Putamen (tissue), 1 donor: ENCODE data around the gene AJAP1.
"Not testable (repeated sequence)": the region's sequence is repeated elsewhere in the genome, so short reads cannot be mapped to it uniquely, and the experiment has no call there.

Source experiments
- DNase-seq: peaks from one replicate; pipeline ENCODE4 v3.0.0-alpha.2; 2016; ENCODE audit warnings: low spot score

Gene AJAP1

GRCh38 chr1:4657960-4658541 is 3.6 kb downstream of the AJAP1 start:
- DNase-seq, result peak; percentile 81

DNA sequence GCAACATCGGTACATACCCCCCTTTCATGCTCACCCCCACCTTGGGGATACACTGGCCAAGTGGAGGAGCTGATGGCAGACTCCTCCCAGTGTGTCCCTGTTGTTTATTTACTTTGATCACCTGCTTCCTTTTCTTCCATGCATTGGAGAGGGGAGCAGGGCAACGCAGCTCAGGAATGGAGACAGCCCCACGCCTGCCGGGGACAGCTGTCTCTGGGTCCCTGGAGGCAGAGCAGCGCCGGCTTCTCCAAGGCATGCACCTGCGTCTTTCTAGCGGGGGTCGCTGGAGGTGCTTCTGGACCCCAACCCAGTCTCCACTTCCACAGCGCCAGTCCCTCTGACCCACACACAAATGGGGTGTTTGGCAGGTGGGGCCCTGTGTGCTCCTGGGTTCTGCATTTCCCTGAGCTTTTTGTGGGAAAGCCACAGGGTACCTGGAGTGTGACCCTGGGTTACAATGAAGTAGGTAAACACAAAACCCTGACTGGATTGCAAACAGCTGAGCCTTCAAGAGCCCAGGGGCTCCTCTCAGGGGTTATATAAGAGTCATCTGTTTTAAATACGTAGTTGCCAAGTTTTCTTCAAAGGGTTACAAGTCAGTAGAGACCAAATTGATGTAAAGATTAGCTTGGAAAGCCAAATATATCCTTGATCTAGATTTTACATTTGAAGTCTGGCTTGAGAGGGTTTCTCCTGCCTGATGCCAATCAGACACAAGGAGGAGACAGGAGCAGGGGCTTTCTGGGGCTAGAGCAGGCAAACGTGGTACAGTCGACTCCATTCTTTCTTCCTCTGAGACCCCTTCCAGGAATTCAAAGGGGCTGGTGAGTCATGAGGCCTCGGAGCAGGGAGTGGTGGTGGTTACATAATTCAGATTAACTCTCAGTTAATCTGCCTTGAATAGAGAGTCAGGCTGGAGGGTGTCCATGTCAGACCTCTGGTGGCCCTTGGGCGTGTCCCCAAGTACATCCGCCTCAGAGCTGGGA is 4.5 kb downstream of the AJAP1 start:
- no peak for DNase-seq

- DNase-seq, result no peak
These were observed 6.6 kb downstream of the AJAP1 start for GRCh38 chr1:4660917-4661594.

GRCh38 chr1:4661595-4661917 is 7.1 kb downstream of the AJAP1 start:
- DNase-seq, result no peak

GRCh38 chr1:4662168-4662567 is 7.8 kb downstream of the AJAP1 start:
- DNase-seq, result no peak

DNA sequence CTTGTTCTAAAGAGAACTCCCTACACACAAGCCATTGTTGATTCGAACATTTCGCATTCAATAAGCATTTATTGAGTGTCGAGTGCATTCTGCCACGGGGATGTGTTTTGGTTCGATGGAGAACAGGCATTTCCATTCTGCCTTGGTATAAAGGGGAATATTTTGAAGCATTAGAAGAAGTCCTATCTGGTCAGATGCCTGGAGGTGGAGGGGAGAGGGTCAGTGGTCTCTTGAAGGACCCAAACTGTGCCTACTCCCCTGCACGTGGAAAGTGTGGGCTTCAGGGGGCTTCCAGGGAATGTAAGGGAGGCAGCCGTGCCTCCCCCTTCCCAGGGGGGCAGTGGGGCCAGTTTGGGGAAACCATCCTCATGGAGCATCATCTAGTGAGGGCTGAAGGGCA is 8.3 kb downstream of the AJAP1 start:
- no peak for DNase-seq

GRCh38 chr1:4664095-4664494 is 9.7 kb downstream of the AJAP1 start:
- DNase-seq, result no peak

DNA sequence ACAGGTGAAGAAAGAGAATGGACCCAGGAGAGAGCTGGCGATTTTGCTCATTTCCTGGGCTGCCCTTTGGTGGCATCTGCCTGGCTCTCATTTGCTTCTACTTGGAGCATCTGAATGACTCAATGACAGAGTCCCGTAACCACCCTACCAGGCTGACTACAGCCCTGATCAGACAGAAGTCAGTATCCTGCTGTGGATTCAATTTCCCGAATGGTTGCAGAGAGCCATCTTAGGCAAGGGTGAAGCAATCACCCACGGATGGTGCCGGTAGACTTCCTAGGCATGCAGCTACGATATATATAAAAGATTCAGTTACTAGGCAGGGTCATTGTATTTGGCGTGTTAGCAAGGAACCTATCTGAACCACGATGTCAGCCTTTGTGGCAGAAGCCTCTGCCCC is 10.2 kb downstream of the AJAP1 start:
- DNase-seq, result no peak

- DNase-seq, result no peak
These were observed 11.0 kb downstream of the AJAP1 start for GRCh38 chr1:4665456-4665855.

- DNase-seq, result not testable (repeated sequence)
These were observed 12.3 kb downstream of the AJAP1 start for GRCh38 chr1:4666683-4667082.

DNA sequence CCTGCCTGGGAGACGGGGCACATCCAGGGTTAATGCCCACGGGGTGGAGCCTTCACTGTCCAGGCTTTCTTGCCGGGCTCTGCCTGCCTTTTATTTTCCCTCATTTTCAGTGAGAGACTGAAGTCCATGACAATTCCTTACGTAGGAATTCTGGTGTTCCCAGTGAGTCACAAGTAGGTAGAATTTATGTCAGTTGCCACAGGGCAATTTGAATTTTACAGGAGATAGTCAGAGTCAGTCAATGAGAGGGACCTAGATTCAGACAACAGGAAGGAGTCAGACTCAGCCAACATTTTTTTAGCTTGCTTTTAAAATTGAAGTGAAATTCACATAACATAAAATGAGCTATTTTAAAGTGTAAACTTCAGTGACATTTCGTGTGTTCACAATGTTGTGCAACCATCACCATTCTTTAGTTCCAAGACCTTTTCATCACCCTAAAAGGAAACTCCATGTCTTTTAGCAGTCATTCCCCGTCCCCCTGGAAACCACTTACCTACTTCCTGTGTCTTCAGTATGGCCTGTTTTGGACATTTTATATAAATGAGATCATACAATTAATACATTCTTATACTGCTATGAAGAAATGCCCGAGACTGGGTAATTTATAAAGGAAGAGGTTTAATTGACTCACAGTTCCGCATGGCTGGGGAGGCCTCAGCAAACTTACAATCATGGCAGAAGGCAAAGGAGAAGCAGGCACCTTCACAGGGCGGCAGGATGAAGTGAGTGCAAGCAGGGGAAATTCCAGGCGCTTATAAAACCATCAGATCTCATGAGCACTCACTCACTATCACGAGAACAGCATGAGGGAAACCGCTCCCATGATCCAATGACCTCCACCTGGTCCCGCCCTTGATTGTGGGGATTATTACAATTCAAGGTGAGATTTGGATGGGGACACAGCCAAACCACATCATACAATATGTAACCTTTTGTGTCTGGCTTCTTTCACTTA is 14.6 kb downstream of the AJAP1 start:
- DNase-seq, result no peak

DNA sequence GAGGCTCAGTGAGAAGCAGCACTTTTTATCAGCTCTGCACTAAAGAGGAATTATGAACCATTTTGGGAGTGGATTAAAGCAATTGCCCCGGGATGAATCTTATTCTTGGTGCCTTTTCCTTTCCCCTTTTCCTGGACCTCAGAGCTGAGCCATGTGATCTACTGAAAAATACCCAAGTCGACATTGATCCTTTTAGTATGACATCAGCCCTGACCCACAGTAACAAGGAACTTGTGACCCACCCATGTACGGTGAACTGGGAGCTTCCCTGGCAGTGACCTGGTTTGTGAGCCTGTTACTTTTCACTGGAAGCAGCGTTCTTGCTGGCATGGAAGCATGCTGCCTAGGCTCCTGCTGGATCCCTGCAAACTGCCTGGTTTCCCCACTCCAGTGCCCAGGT is 15.9 kb downstream of the AJAP1 start:
- DNase-seq, result no peak

GRCh38 chr1:4671828-4672227 is 17.4 kb downstream of the AJAP1 start:
- DNase-seq, result no peak

GRCh38 chr1:4673494-4673893 is 19.1 kb downstream of the AJAP1 start:
- peak; percentile 66 for DNase-seq

DNA sequence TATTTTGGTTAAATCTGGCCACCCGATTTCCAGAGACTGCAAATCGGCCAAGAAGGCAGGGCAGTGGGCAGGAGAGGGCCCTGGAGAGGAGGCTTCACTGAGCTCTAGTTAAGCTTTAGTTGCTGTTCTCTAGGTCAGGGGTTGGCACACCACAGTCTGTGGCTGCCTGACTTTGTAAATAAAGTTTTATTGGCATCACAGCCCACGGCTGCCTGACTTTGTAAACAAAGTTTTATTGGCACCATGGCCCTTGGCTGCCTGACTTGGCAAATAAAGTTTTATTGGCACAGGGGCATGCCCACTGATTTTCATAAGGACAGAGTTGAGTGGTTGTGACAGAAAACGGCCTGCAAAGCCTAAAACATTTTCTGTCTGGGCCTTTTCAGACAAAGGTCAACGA is 19.7 kb downstream of the AJAP1 start:
- no peak for DNase-seq

DNA sequence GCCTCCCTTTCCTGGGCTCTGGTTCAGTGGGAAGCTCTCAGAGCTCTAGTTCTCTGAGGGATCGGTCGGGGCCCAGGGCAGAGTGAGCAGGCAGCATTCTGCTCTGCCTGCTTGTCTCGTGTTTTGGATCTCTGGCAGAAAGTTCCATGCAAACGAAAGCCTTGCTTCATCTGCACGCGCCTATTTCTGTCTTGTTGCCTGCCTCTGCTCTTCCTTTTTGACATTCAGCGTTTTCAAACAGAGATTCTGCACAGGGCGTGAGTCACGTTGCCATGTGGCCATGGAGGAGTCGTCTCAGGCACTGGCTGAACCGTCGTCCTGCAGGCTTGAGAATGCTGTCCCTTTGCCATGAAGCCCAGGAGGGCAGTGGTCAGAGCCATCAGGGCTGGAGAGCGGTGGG is 20.3 kb downstream of the AJAP1 start:
- DNase-seq, result peak; percentile 64

GRCh38 chr1:4675454-4676186 is 21.2 kb downstream of the AJAP1 start:
- DNase-seq, result no peak

DNA sequence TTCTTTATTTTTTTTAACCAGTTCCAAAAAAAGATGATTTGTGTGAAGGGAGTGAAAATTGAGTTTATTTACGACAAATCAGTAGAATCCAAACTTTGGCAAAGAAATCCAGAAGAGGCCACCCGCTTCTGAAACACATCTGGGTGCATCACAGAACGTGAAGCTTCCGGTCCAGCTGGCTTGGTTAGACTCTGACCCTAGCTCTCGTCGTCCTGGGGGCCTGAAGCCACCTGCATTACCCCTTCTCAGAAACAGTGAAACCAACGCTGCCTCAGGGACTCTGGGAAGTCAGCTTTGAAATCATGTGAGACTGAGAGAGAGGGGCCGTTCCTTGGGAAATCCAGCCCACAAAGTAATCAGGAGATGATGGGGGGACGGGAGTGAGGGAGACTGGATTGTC is 21.8 kb downstream of the AJAP1 start:
- DNase-seq, result no peak

GRCh38 chr1:4677608-4678007 is 23.2 kb downstream of the AJAP1 start:
- DNase-seq, result no peak

- DNase-seq, result peak; percentile 68
These were observed 23.8 kb downstream of the AJAP1 start for GRCh38 chr1:4678066-4678717.

GRCh38 chr1:4681026-4681425 is 26.6 kb downstream of the AJAP1 start:
- DNase-seq, result peak; percentile 94
